ENCODE measurements around the gene BRDT.
"Not testable (repeated sequence)": the region's sequence is repeated elsewhere in the genome, so short reads cannot be mapped to it uniquely, and the experiment has no call there.

Gene BRDT

DNA sequence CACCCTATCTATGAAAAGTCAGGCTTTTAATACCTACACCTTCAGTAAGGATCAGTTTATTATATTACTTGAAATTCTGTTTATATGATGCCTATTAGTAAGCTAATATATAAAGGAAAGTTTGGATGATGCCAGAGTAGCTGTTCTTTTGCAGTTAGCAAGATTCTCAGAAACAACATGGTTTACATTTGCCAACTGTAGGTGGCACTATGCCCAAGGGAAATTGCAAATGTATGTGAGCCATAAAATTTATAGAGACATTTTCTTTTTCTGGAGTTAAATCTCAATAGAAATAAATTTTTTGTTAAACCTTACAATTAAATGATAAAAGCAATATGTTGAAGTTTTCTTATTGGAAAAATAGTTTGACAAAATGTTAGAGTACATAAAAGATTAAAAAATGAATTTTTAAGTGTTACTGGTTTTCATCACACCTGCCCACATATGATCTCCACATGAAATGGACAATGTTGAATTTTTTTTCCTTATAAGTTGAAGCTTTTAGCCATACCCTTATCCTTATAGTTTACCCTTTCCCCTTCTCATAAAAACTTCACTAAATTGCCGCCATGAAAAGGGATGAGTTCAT lies 48.5 kb downstream of the BRDT start:
- no peak for DNase-seq

- DNase-seq: no peak
Observed at GRCh38 chr1:92004129-92004528, 54.9 kb downstream of the BRDT start.

GRCh38 chr1:92013923-92014322 lies 64.7 kb downstream of the BRDT start:
- no peak for DNase-seq

DNA sequence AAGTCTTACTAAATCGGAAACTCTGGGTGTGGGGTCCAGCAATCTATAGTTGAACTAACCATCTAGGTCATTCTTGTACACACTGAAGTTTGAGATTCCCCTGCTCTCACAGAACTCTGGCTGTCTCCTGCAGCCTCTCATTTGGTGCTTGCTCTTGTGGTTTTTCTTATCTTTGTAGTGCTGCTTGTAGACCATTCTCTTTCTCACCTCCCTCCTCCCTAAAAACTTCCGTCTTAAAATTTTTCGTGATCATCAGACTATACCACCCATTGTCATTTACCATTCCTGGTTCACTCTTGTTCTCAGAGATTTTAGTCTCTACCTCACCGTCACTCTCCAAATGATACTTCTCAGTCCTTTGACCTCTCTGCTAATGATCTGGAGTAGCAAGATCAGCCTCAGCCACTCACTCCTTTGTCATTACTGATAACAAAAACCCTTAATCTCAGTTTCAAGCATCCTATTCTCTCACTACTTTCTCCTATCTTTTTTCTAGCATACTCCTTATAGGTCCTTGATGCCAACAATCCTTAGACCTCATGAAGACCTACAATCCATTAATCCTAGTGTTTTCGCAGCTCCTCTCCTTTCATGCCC lies 67.6 kb downstream of the BRDT start:
- DNase-seq: no peak

DNA sequence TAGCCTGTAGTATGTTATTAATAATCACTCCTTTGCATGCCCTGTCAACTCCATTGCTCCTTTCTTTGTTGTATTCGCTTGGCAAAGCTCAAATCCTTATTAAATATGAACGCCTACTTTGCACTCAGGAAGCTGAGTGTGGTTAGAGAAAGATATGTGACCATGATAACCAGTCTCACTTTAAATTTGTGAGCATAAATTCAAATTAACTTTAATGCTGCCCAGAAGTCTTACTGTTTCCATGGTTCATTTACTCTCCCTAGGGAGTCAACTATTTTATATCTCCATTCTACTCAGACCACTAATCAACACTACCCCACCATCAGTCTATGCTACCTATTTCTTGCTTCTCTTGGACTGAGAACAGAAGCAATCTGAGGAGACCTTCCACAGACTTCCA lies 68.5 kb downstream of the BRDT start:
- DNase-seq: no peak

DNA sequence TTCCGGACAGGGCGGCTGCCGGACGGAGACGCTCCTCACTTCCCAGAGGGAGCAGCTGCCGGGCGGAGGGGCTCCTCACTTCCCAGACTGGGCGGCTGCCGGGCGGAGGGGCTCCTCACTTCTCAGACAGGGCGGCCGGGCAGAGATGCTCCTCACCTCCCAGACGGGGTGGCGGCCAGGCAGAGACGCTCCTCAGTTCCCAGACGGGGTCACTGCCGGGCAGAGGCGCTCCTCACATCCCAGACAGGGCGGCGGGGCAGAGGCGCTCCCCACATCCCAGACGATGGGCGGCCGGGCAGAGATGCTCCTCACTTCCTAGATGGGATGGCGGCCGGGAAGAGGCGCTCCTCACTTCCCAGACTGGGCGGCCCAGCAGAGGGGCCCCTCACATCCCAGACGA lies 76.8 kb downstream of the BRDT start:
- DNase-seq: not testable (repeated sequence)

DNA sequence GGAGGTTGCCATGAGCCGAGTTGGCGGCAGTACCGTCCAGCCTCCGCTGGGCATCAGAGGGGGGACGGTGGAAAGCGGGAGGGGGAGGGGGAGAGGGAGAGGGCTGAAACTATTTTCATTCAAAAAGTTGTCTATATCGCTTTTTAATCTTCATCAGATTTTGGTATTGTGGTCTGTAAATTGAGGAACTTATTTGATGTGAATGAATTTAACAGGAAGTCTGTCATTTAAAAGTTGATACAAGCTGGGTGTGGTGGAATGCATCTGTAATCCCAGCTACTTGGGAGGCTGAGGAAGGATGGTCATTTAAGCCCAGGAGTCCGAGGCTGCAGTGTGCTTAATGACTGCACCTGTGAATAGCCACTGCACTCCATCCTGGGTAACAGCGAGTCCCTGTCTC lies 77.6 kb downstream of the BRDT start:
- no peak for DNase-seq

- DNase-seq: no peak
Observed at GRCh38 chr1:92029241-92029922, 80.2 kb downstream of the BRDT start.

DNA sequence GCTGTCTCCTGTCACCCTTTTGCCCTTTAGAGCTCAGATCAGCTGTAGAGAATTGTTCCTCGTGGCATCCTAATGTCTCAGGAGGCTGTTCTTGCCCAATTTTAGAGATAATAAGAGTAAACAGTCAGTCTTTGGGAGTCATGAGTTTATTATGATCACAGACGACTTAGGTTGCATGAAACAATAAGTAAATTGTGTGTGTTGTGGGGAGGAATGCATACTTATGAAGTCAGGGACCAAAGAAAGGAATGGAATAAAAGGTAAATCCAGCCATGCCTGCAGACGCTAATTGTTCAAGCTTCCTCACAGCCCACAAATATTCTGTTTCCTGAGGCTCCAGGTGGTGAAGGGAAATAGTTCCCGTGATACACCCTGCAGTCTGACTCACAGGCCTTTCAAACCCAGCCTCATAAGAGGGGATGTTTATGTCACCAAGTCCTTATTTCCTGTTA lies 81.5 kb downstream of the BRDT start:
- DNase-seq: no peak

- DNase-seq: no peak
Observed at GRCh38 chr1:92031281-92032110, 82.3 kb downstream of the BRDT start.

DNA sequence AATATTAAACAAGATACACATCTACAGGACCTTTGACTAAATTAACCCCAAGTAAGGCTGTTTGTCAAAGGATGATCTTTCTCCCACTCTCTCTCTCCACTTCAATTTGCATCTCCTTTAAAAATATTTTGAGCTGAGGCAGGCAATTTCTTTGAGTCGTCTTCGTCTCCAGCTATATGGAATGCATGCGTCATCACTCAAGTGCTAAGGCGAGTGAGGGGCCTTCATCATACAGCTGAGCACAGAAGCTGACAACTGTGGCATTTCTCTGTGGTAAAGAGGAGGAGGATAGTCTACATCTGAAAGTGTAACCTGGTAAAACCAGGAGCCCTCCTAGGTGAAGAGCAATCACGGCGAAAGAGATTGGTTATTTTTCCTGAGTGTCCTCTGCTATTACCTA lies 88.2 kb downstream of the BRDT start:
- no peak for DNase-seq

- DNase-seq: no peak
Observed at GRCh38 chr1:92038695-92039346, 89.6 kb downstream of the BRDT start.

DNA sequence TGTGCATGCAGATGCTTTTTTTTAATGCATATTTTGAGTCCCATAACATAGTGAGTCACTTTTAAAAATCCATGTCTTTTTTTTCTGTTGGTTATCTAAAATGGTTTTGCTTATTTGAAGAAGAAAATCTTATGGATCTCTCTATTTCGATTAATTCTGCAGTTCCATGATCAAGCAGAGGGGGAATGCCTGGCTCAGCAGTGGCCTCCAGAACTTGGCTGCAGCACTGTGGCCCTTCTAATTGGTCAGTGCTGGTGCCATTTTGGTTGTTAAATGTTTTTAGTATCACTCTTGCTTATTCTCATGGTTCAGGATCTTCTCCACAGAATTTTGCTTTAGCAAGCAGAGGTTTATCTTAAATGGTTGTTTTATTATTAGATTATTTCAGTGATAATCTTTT lies 91.8 kb downstream of the BRDT start:
- no peak for DNase-seq

GRCh38 chr1:92043621-92044020 lies 94.4 kb downstream of the BRDT start:
- DNase-seq: no peak

DNA sequence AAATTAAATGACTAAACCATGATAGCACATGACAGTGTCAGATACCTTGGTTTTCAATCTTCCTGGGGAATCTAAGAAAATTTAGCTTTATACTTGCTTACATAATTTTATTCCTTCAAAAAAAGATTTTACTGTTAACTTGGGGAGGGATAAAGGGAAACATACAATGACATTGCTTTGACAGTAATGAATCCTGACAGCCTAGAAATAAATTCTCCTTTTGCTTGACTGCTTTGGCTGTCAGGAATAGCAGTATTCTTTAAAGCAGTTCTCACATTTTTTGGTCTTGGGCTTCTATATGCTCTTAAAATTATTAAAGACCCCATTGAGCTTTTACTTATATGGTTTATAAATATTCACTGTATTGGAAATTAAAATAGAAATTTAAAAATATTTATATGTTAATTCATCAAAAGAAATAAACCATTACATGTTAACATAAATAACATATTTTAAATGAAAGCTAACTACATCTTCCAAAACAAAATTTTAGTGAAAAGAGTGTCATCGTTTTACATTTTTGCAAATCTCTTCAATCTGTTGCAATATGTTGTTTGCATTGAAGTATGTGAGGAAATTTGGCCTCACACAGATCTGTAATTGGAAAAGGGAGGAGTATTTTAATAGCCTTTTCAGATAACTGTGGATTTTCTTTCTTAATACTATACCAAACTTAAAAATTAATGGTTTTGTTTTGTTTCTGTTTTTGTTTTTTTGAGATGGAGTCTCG lies 96.7 kb downstream of the BRDT start:
- DNase-seq: no peak

- DNase-seq: no peak
Observed at GRCh38 chr1:92051948-92052347, 102.7 kb downstream of the BRDT start.

Measured in left hindlimb (tissue), 1 donor.